ENCODE data around the gene OR52K2. TPM values are rescaled to one million over a fixed set of nuclear protein-coding genes. Genes with fewer than 3 reads are reported as not detected.

The OR52K2 gene
- not detected in 2 replicates for total RNA-seq

DNA sequence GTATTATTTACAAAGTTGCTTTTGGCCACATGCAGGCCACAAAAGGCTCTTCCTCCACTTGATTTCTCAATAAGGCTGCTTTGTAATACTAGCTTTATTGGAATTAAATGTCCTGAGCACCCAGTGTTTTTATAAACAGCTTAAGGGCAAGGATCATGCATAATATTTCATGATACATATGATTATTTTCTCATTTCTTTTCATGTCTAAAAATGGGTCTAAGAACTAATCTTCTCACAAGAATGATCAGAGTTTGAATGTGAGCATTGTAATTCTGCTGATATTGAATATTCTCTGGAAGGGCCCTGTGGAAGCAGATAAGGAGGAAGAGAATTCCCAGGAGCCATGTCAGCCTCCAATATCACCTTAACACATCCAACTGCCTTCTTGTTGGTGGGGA is at the start of gene OR52K2:
Gene OR52K2 (plus strand): TSS at position 301 of the 400 bp plus-strand sequence. CDS start 45 bp downstream, at position 346.

DNA sequence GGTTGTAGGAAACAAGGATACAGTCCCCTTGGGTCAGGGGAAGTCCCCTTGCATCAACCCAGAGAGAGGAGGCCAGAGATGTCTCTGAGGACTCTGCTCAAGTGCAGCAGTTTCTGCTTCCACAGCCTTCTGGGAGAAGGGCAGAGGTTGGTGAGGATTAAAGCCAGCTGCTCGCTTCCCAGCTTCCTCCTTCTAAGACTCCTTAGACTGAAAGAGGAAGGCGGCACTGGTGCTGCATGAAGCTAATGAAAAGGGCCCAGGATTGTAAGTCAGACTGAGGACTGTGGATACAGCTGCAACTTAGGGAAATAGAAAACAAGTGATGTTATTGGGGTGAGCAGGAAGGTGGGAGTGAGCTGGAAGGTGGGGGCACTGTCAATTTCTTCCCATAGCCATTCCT is 33.4 kb downstream of the OR52K2 start, which contains the start of gene OR52K1:
Gene OR52K1 (plus strand): TSS at position 202 of the 400 bp plus-strand sequence. CDS start 6,255 bp downstream, outside the sequence.

Other genes starting within 250 kb of the OR52K2 start
- not detected in 2 replicates for gene OR52B4, start 80.9 kb upstream of the OR52K2 start, total RNA-seq
- 11.0 and 11.3 TPM in 2 replicates for gene TRIM21, start 55.6 kb upstream of the OR52K2 start, total RNA-seq
- not detected in 2 replicates for gene OR52K1, start 33.4 kb downstream of the OR52K2 start, total RNA-seq
- not detected in 2 replicates for gene OR52M1, start 95.9 kb downstream of the OR52K2 start, total RNA-seq
- not detected in 2 replicates for gene OR52I2, start 132.4 kb downstream of the OR52K2 start, total RNA-seq
- gene OR52I1, start 144.7 kb downstream of the OR52K2 start, total RNA-seq = not detected in 2 replicates
- gene TRIM68, start 158.9 kb downstream of the OR52K2 start, total RNA-seq = 8.9 TPM in 2 replicates
- gene OR51D1, start 188.2 kb downstream of the OR52K2 start, total RNA-seq = not detected in 2 replicates
- gene OR51E1, start 194.7 kb downstream of the OR52K2 start, total RNA-seq = not detected in 2 replicates
- gene OR51E2, start 248.6 kb downstream of the OR52K2 start, total RNA-seq = not detected in 2 replicates

All from bronchus fibroblast of lung (primary cell).